Skeletal muscle satellite cell (primary cell): ENCODE measurements around the gene PDC.
"Not testable (repeated sequence)": the region's sequence is repeated elsewhere in the genome, so short reads cannot be mapped to it uniquely, and the experiment has no call there.

Experiments used
- H3K27me3 ChIP-seq: 2 replicates; pipeline ENCODE4 v1.7.0; 2013; ENCODE audit warnings: low read length; ENCODE audit not compliant: control insufficient read depth, insufficient read depth
- H3K36me3 ChIP-seq: 2 replicates; pipeline ENCODE4 v1.7.0; 2013; ENCODE audit warnings: mild to moderate bottlenecking, control low read depth, low read length; ENCODE audit not compliant: insufficient read depth
- H3K4me1 ChIP-seq: 2 replicates; pipeline ENCODE4 v1.7.0; 2013; ENCODE audit warnings: low read length; ENCODE audit not compliant: control insufficient read depth, insufficient read depth
- H3K4me2 ChIP-seq: 2 replicates; pipeline ENCODE4 v1.7.0; 2013; ENCODE audit warnings: mild to moderate bottlenecking, low read length
- H3K4me3 ChIP-seq: 2 replicates; pipeline ENCODE4 v1.7.0; 2013; ENCODE audit warnings: low read length
- H3K9ac ChIP-seq: 2 replicates; pipeline ENCODE4 v1.7.0; 2013; ENCODE audit warnings: mild to moderate bottlenecking, low read depth, low read length, moderate library complexity
- H3K9me3 ChIP-seq: replicated peaks from 2 replicates; pipeline ENCODE4 v1.7.0; 2013; ENCODE audit warnings: mild to moderate bottlenecking, control low read depth, low read length

Gene PDC

GRCh38 chr1:186463926-186464325, 3.0 kb upstream of the PDC start:
- H3K4me2 ChIP-seq = no peak overlapping the region
- no peak overlapping the region for H3K4me3 ChIP-seq
- H3K27me3 ChIP-seq = no peaks in the 10 kb centered on the region
- no peaks in the 10 kb centered on the region for H3K9me3 ChIP-seq
- no peak overlapping the region for H3K9ac ChIP-seq
- H3K4me1 ChIP-seq = no peaks in the 10 kb centered on the region
- H3K36me3 ChIP-seq = no peaks in the 10 kb centered on the region

GRCh38 chr1:186463511-186463910, 2.6 kb upstream of the PDC start:
- no peaks in the 10 kb centered on the region for H3K27me3 ChIP-seq

DNA sequence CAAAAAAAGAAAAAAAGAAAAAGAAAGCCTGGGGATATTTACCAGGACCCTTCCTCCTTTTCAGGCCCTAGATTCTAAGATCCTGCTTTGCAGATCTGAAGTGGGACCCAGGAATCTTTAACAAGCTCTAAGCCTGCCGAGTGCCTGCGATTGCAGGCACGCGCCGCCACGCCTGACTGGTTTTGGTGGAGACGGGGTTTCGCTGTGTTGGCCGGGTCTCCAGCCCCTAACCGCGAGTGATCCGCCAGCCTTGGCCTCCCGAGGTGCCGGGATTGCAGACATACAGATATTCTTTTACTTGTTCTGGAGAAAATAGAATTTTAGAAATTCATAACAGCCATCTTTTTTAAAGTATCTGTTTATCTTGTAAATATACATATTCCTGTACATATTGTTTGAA, 1.8 kb downstream of the PDC start:
- H3K9me3 ChIP-seq, H3K4me2 ChIP-seq, H3K36me3 ChIP-seq, H3K4me1 ChIP-seq, H3K4me3 ChIP-seq, H3K9ac ChIP-seq, H3K27me3 ChIP-seq: not testable (repeated sequence)

More at GRCh38 chr1:186463511-186463910, 2.6 kb upstream of the PDC start:
- H3K4me3 ChIP-seq = no peak overlapping the region
- H3K9me3 ChIP-seq = no peaks in the 10 kb centered on the region
- H3K36me3 ChIP-seq = no peaks in the 10 kb centered on the region
- H3K9ac ChIP-seq = no peak overlapping the region
- no peaks in the 10 kb centered on the region for H3K4me1 ChIP-seq
- H3K4me2 ChIP-seq = no peak overlapping the region

- H3K4me3 ChIP-seq = no peak overlapping the region
- H3K4me1 ChIP-seq = no peaks in the 10 kb centered on the region
- H3K4me2 ChIP-seq = no peak overlapping the region
- no peaks in the 10 kb centered on the region for H3K9me3 ChIP-seq
- no peaks in the 10 kb centered on the region for H3K36me3 ChIP-seq
- H3K27me3 ChIP-seq = no peaks in the 10 kb centered on the region
- no peak overlapping the region for H3K9ac ChIP-seq
Observed at GRCh38 chr1:186456729-186457255, 4.1 kb downstream of the PDC start.

GRCh38 chr1:186454981-186455380, 5.9 kb downstream of the PDC start:
- no peaks in the 10 kb centered on the region for H3K4me1 ChIP-seq

GRCh38 chr1:186446152-186446551, 14.8 kb downstream of the PDC start:
- Histone ChIP-seq H3K9me3 (no peaks in the 10 kb centered on the region), H3K4me2 (no peak overlapping the region), H3K36me3 (no peaks in the 10 kb centered on the region), H3K27me3 (no peaks in the 10 kb centered on the region), H3K4me1 (peaks cover 10% of the 10 kb centered on the region), H3K9ac (no peak overlapping the region), H3K4me3 (no peak overlapping the region)

More at GRCh38 chr1:186454981-186455380, 5.9 kb downstream of the PDC start:
- Histone ChIP-seq H3K4me2 (no peak overlapping the region), H3K27me3 (no peaks in the 10 kb centered on the region), H3K4me3 (no peak overlapping the region), H3K9me3 (no peaks in the 10 kb centered on the region), H3K36me3 (no peaks in the 10 kb centered on the region), H3K9ac (no peak overlapping the region)

- H3K9ac ChIP-seq = no peak overlapping the region
- H3K4me3 ChIP-seq = no peak overlapping the region
- peaks cover 10% of the 10 kb centered on the region for H3K4me1 ChIP-seq
- no peaks in the 10 kb centered on the region for H3K36me3 ChIP-seq
- no peaks in the 10 kb centered on the region for H3K9me3 ChIP-seq
- no peak overlapping the region for H3K4me2 ChIP-seq
- H3K27me3 ChIP-seq = no peaks in the 10 kb centered on the region
Observed at GRCh38 chr1:186443638-186444037, 17.3 kb downstream of the PDC start.

DNA sequence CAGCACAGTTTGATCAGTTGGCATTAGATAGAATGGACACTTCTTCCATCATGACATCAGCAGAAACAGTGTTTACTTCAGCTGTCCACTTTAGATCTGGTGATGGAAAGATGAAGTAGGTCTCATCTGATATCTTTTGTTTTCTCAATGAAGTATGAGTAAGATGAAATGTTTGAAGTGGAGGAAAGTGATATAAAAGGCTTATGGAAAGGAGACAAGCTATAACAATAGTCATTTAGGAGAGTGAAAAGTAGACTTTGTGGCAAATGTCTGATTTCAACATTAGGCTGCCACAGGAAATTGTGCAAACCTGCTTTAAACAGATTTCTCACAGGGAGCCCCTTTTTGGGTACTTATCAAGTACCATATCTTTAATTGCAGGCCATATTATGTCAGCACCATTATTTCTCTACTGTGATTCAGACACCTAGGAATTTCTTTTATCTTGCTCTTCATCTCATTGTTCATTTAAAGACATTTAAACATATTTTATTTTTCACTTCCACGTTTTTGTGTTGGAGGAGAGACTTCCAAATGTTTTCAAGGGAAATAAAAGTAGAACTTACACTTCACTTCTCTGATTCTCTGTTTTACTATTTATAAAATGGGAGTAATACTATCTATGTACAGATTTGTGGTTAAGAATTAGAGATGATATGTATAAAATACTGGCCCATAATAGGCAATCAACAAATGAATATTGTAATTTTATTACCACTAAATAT, 18.1 kb downstream of the PDC start:
- H3K36me3 ChIP-seq = no peaks in the 10 kb centered on the region
- H3K4me3 ChIP-seq = no peak overlapping the region
- H3K4me2 ChIP-seq = no peak overlapping the region
- H3K9ac ChIP-seq = no peak overlapping the region
- peaks cover 10% of the 10 kb centered on the region for H3K4me1 ChIP-seq
- H3K9me3 ChIP-seq = no peaks in the 10 kb centered on the region
- H3K27me3 ChIP-seq = no peaks in the 10 kb centered on the region

GRCh38 chr1:186440584-186440983, 20.3 kb downstream of the PDC start:
- no peaks in the 10 kb centered on the region for H3K36me3 ChIP-seq
- H3K4me1 ChIP-seq = peaks cover 10% of the 10 kb centered on the region
- no peak overlapping the region for H3K9ac ChIP-seq
- H3K9me3 ChIP-seq = no peaks in the 10 kb centered on the region
- no peaks in the 10 kb centered on the region for H3K27me3 ChIP-seq
- H3K4me3 ChIP-seq = no peak overlapping the region
- H3K4me2 ChIP-seq = no peak overlapping the region

GRCh38 chr1:186438567-186438966, 22.3 kb downstream of the PDC start:
- no peak overlapping the region for H3K4me2 ChIP-seq
- no peaks in the 10 kb centered on the region for H3K9me3 ChIP-seq
- no peaks in the 10 kb centered on the region for H3K27me3 ChIP-seq
- no peak overlapping the region for H3K9ac ChIP-seq
- peaks cover 10% of the 10 kb centered on the region for H3K4me1 ChIP-seq
- H3K4me3 ChIP-seq = no peak overlapping the region
- H3K36me3 ChIP-seq = no peaks in the 10 kb centered on the region

DNA sequence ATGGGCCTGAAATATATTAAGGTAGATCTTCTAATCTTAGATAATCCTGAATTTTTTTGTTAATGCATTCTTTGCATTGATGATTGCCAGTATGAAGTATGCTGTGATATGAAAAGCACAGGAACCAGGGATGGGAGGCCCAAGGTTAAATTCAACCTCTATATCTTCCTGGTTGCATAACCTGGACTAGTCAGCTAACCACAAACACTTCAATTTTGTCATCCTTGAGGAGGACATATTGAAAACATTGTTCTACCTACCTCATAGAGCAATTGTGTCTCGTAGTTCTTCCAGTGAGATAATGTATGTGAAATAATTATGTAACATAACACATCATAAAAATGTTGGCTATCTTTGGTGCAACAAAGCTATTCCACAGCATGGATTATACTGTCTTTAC, 25.6 kb downstream of the PDC start:
- Histone ChIP-seq H3K9ac (no peak overlapping the region), H3K9me3 (no peaks in the 10 kb centered on the region), H3K4me2 (no peak overlapping the region), H3K36me3 (no peaks in the 10 kb centered on the region), H3K27me3 (no peaks in the 10 kb centered on the region), H3K4me1 (no peaks in the 10 kb centered on the region), H3K4me3 (no peak overlapping the region)

- Histone ChIP-seq H3K27me3 (no peaks in the 10 kb centered on the region), H3K4me1 (no peaks in the 10 kb centered on the region), H3K9me3 (no peaks in the 10 kb centered on the region), H3K9ac (no peak overlapping the region), H3K4me3 (no peak overlapping the region), H3K36me3 (no peaks in the 10 kb centered on the region), H3K4me2 (no peak overlapping the region)
Observed at GRCh38 chr1:186429017-186429416, 31.9 kb downstream of the PDC start.
